ENCODE measurements around the gene WWTR1.

The WWTR1 gene

DNA sequence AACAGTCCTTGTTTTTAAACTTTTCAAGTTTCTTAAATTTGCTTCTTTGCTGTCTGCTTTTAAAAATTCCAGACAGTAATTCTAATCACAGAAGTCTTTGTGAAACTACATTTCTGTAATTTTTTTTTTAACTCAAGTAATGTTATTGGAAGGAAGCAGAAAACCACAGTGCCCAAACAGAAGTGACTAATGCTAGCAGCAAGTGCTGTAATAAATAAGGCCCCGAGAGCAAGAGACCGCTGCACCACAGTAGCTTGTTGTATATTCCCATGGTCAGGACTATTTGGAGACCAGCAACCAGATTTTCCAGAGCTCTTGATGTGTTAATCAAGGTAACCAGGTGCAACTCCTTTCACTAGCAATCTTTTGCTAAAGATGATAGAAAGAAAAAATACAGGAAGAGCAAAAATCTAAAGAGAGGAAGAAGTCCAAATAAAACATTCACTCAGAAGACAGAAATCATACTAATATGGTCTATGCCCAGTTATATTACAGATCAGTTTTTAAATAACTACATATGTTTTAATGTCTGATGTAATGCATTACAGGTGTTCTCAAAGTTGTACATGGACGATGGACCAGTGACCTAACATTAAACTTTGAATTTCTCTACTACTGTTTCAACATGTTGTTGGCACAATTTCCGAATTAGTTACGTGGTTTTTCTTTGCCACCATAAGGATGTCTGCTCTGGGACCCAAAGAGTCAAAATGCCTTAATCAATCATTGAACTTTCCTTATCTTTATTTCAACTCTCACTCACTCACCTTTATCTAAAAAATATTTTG is 36.4 kb downstream of the WWTR1 start:
- FAIRE-seq: peak; percentile 41
- no peak for TF ChIP-seq POLR2A (IDR thresholded peaks at IDR 0.05; ENCODE audit: low read depth, low read length)
- peak; percentile 15 for DNase-seq (ENCODE audit: insufficient read length, low spot score)

DNA sequence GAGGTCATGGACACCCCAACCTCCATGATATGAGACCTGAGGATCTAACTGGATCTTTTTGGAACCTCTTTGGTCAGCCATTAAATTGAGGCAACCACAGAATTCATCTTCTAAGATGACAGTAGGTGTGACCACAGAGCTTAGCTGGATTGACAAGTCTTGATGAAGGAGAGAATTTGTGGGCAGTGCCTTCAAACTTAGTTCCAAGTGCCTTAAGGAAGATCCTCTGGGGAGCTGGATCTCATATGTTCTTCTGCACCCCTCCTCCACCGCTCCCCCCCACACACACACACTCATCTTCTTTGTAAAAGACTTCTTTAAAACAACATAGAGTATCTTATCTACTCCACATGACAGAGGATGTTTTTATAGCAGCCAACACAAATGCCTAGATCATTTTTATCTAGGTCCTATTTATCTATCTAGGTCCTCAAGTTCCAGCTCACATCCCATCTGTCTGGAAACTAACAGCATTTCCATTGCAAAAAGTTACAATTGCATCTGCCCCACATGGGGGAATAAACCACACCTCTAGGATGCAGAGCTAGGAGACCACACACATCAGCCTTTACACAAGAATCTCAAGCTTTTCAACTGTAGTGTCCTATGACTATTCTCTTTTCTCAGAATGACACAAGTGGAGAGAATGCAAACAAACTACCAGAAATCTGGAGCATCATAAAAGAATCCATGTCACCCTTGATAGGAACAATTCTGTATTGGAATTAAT is 37.4 kb downstream of the WWTR1 start:
- DNase-seq (ENCODE audit: insufficient read length, low spot score) (no peak), FAIRE-seq (no peak)
- TF ChIP-seq POLR2A (IDR thresholded peaks at IDR 0.05; ENCODE audit: low read depth, low read length): no peak

DNA sequence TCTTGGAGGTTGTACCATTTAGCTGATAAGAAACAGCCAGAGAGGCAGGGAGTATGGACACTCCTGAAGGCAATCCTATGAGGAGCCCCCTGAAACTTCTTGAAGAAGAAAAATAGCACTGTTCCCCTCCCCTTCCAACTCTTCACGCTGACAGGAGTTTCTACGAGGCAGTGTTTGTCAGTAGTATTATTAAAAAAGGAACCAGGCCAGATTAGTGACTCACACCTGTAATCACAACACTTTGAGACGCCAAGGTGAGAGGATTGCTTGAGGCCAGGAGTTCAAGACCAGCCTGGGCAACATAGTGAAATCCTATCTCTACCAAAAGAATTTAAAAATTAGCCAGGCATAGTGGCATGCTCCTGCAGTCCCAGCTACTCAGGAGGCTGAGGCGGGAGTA is 38.7 kb downstream of the WWTR1 start:
- no peak for DNase-seq (ENCODE audit: insufficient read length, low spot score)
- FAIRE-seq: no peak
- no peak for TF ChIP-seq POLR2A (IDR thresholded peaks at IDR 0.05; ENCODE audit: low read depth, low read length)

DNA sequence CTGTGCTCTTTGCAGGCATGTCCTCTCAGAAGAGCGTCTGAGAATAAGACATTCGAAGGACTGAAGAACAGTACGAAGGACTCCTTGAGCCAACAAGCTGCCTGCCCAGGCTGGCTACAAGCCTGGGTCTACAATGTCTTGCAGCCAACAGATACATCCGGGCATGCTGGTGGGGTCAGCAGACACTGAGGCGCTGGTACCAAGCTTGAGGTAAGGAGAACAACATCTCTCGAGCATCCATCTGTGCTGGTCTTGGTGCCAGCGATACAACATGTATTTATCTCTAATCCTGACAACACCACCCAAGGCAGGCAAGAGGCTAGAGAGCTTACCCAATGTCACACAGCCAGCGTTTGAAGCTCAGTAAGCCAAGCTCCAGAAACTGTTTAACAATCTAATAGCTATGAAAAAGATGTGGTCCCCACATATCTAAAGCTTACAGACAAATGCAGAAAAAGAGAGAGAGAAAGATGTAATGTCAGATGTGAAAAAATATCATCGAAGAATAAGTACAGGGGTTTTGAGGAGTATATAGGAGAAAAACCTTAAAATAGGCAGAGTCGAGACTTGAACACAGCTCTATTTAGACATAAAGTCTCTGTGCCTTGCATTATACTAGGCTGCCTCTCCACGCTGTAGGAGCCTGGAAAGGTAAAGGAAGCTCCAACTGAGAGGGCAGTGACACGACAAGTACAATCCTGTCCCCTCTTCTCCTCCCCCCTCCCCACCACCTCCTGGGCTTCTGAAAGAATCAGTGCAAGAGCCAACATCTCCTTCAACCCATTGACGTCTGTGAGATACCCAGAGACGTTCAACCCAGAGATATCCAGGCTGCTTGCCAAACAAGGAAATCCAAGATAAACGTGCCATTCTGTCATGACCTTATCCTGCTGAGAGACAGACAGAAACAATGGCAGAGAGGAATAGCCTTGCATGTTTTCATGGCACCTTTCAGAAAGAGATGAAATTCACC is 39.4 kb downstream of the WWTR1 start:
- DNase-seq (ENCODE audit: insufficient read length, low spot score) (no peak), FAIRE-seq (no peak)
- TF ChIP-seq POLR2A (IDR thresholded peaks at IDR 0.05; ENCODE audit: low read depth, low read length): no peak

DNA sequence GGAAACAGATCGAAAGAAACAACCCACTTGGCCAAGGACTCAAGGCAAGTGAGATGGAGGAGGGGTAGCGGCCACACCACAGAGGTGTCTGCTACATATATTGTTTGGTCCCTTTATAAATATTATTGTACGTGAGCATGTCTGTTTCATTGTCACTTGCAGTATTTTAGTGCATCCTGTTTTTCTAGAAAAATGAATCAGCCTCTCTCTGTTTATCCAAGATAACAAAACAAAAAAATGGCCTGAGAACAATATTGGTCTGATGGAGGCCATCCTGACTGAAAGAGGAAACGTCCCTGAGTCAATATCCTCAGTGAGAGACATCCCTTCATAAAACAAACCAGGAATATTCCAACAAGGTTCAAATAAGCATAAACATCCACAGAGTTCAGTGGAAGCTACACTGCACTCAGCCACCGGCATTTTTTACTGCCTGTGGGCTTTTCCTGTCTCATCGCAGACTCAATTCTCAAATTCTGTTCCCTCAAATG is 42.0 kb downstream of the WWTR1 start:
- no peak for DNase-seq (ENCODE audit: insufficient read length, low spot score)
- FAIRE-seq: no peak
- TF ChIP-seq POLR2A (IDR thresholded peaks at IDR 0.05; ENCODE audit: low read depth, low read length): no peak

DNA sequence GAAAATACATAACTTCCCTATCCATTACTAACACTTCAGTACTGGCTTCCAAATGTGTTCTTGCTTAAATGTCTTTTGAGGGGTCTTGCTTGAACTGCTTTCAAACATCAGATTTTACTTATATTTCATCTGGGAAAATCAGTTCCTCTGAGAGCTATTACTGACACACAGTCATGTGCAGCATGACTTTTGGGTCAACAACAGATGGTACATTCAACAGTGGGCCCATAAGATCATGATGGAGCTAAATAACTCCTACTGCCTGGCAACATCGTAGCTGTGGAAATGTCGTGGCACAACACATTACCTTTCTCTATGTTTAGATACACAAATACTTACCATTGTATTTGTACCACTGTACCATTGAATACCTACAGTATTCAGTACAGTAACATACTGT is 43.8 kb downstream of the WWTR1 start:
- no peak for DNase-seq (ENCODE audit: insufficient read length, low spot score)
- FAIRE-seq: no peak
- TF ChIP-seq POLR2A (IDR thresholded peaks at IDR 0.05; ENCODE audit: low read depth, low read length): no peak

DNA sequence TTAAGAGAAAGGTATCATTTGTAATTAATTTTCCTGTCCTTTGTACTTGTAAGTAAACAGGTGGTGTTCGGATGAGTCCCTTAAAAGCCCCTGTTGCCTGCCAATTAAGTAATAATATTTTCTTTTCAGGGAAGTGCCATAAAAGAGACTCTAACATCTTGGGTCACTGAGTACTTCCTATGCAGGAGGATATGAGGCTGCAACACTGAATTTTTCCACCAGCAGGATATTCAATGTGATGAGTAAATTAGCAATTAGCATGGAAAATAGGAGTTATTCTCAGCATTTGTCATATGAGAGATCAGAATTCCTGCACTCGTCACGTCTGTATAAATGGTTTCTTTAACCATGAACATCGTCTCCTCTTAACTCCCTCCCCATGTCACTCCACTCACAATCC is 45.4 kb downstream of the WWTR1 start:
- TF ChIP-seq POLR2A (IDR thresholded peaks at IDR 0.05; ENCODE audit: low read depth, low read length): no peak
- no peak for FAIRE-seq

DNA sequence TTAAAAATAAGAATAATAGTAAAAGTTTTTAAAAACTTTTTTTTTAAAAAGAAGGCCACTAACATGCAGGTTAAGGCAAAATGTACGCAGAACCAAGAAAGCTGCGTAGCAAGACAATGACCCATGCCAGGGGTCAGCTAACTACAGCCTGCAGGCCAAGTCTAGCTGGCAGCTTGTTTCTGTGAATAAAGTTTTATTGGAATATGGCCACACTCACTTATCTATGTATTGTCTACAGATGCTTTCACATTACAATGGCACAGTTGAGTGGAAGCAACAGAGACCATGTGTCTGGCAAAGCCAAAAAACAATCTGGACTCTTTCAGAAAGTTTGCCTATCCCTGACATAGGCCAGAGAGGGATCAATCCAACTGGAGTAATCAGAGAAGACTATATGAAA is 46.7 kb downstream of the WWTR1 start:
- no peak for FAIRE-seq
- DNase-seq (ENCODE audit: insufficient read length, low spot score): no peak
- no peak for TF ChIP-seq POLR2A (IDR thresholded peaks at IDR 0.05; ENCODE audit: low read depth, low read length)

More for the DNA sequence above, 45.4 kb downstream of the WWTR1 start:
- DNase-seq (ENCODE audit: insufficient read length, low spot score): no peak

DNA sequence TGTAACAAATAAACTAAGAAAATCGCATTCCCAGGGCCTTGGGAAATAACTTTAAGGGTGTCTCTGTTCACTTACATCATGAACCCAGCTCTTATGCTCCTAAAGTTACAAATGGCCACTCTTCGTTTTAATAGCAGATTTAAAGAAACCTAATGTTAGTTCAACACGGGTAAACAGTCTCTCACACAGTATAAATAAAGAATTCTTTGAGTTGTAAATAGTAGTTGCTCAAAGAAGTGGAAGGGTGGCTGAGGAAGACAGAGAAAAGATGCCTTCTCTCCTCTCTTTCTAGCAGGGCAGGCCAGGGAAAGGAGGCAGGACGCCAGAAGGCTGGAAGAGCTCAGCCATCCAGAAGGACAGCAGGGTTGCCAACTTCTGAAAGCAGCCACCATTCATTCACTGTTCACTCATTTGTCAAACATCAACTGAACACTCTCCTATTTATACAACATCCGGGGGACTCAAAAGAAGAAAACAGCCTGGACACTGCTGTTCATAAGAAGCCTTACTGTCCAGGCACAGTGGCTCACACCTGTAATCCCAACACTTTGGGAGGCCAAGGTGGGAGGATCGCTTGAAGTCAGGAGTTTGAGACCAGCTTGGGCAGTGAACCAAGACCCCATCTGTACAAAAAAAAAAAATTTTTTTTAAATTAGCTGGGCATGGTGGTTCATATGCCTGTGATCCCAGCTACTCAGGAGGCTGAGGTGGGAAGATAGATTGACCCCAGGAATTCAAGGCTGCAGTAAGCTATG is 47.3 kb downstream of the WWTR1 start:
- FAIRE-seq: no peak
- no peak for TF ChIP-seq POLR2A (IDR thresholded peaks at IDR 0.05; ENCODE audit: low read depth, low read length)
- no peak for DNase-seq (ENCODE audit: insufficient read length, low spot score)

DNA sequence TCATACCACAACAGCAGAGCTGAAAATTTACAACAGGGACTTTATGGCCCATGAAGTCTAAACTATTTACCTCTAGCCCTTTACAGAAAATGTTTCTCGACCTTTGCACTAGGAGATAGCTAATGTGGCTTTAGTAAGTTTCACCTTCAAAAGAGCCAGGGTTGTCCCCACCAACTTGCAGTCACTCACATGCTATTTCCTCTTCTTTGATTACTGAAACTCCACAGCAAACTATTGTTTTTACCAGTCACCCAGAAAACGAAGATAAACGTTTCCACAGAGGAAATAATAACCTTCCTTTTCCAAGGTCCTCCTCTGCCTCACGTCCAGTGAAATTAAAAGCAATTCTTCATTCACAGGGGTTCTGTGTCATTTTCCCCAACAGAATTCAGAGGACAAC is 48.2 kb downstream of the WWTR1 start:
- no peak for TF ChIP-seq POLR2A (IDR thresholded peaks at IDR 0.05; ENCODE audit: low read depth, low read length)
- no peak for DNase-seq (ENCODE audit: insufficient read length, low spot score)
- FAIRE-seq: no peak

DNA sequence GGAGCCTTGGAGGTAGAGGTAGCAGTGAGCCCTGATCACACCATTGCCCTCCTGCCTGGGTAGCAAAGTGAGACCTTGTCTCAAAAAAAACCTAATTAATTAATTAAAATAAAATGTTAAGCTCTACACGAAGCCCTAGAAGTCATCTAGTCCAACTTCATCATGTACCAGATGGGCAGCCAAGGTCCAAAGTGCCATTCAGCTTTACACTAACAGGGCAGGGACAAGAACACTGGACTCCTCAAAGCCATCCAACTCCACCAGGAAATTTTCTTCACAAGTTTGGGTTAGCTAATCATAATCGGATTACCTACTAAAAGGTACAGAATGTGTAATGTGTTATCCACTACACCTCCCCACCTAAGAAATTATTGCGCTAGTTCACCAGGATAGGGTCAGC is 48.8 kb downstream of the WWTR1 start:
- DNase-seq (ENCODE audit: insufficient read length, low spot score): no peak
- TF ChIP-seq POLR2A (IDR thresholded peaks at IDR 0.05; ENCODE audit: low read depth, low read length): no peak
- no peak for FAIRE-seq

DNA sequence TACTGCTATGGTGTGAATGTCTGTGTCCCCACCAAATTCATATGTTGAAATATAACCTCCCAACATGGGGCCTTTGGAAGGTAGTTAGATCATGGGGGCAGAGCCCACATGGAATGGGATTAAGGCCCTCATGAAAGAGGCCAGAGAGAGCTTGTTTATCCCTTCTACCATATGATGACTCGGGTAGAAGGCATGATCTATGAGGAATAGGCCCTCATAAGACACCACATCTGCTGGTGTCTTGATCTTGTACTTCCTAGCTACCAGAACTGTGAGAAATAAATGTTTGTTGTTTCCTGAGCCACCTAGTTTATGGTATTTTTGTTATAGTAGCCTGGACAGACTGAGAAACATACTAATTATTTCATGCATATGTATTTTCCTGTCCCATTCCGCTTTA is 51.9 kb downstream of the WWTR1 start:
- TF ChIP-seq POLR2A (IDR thresholded peaks at IDR 0.05; ENCODE audit: low read depth, low read length): no peak
- DNase-seq (ENCODE audit: insufficient read length, low spot score) (no peak), FAIRE-seq (peak; percentile 53)

All from H54 (cell line).